ENCODE results near the gene B4GALNT1.
A peak's percentile ranks its signal among the peaks of the same experiment; 100 is the strongest.

Gene B4GALNT1

DNA sequence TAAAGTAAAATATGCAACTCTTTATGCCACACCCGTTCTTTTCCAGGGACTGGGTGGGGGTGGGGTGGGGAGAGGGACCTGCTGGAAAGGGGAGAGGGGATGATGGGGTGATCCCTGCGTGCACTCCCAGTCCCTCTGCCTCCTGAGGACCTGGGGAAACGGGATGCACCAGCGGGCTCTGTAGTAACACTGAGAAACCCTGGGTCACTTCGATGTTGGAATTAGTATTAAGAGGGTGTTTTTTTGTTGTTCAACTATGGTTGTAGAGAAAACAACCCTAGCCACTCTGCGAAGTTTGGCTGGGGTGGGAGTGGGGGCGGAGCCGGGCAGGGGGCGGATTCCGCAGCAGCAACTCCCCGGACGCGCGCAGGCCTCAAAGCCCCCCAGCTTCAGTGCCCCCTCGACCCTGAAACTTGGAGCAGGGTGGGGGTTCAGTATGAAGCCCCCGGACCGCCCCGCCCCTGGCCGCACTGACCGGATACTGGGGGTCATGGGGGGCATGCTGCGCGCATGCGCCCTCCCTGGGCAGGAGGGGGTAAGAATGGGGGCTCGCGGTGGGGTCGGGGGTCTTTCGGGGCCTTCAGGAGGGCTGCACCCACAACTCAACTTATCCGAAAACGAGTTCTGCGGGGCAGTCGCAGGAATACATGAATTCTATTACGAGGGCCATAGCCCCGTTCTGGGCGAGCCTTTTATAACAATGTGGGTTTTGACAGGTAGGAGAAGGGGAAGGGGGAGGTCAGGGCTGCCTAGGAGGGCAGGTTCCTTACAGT, 23.0 kb downstream of the B4GALNT1 start:
- Histone ChIP-seq H3K4me3 (ENCODE audit: low read depth, low read length) (peak overlapping the region; percentile 65), H3K36me3 (replicated peaks) (no peaks in the 10 kb centered on the region), H3K27me3 (replicated peaks) (no peaks in the 10 kb centered on the region), H3K27ac (no peak overlapping the region)
- DNase-seq, result no peak
- TF ChIP-seq, protein P1, sequence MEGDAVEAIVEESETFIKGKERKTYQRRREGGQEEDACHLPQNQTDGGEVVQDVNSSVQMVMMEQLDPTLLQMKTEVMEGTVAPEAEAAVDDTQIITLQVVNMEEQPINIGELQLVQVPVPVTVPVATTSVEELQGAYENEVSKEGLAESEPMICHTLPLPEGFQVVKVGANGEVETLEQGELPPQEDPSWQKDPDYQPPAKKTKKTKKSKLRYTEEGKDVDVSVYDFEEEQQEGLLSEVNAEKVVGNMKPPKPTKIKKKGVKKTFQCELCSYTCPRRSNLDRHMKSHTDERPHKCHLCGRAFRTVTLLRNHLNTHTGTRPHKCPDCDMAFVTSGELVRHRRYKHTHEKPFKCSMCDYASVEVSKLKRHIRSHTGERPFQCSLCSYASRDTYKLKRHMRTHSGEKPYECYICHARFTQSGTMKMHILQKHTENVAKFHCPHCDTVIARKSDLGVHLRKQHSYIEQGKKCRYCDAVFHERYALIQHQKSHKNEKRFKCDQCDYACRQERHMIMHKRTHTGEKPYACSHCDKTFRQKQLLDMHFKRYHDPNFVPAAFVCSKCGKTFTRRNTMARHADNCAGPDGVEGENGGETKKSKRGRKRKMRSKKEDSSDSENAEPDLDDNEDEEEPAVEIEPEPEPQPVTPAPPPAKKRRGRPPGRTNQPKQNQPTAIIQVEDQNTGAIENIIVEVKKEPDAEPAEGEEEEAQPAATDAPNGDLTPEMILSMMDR (IDR thresholded peaks at IDR 0.05; ENCODE audit: low read depth, low read length, missing control alignments), result no peak
- in situ Hi-C loops (cut with HindIII; ENCODE audit: low pct_ligation_motif_present, low sequenced_read_pairs), result no loop called here

DNA sequence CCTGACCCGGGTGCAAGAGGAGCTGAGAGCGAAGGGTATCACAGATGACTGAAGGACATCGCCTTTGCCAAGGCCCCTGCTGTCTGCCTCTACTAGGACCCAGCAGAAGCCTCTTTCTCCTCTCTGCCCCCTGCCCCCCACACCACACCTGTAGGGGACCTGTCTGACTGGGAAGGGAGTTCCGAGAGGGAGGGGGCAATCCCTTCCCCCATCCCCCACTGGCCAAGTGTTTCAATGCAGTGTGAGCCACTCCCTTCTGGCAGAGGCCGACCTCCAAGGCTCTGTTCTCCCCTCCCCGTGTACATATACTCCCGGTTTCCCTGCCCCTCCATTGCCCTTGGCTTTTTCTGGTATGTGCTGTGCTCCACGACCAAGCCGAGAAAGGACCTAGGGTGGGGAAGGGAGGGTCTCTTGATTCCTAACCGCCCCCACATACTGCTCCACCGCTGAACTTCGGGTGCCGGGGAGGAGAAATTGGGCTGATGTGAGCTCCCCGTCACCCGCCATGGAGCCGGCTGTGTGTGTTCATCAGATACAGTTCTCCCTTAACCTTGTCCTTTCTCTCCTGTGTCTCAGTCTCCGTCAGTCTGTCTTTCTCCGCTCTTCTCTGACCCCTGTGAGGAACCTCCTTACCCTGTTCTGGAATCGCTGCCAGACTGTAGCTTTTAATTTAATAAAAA, 23.8 kb downstream of the B4GALNT1 start:
- no peaks in the 10 kb centered on the region for H3K36me3 ChIP-seq (replicated peaks)
- in situ Hi-C loops (cut with HindIII; ENCODE audit: low pct_ligation_motif_present, low sequenced_read_pairs), result no loop called here
- no peak for DNase-seq
- TF ChIP-seq, protein P1 (IDR thresholded peaks at IDR 0.05; ENCODE audit: low read depth, low read length, missing control alignments), result no peak
- H3K4me3 ChIP-seq (ENCODE audit: low read depth, low read length), result no peak overlapping the region
- H3K27ac ChIP-seq, result no peak overlapping the region
- no peaks in the 10 kb centered on the region for H3K27me3 ChIP-seq (replicated peaks)

DNA sequence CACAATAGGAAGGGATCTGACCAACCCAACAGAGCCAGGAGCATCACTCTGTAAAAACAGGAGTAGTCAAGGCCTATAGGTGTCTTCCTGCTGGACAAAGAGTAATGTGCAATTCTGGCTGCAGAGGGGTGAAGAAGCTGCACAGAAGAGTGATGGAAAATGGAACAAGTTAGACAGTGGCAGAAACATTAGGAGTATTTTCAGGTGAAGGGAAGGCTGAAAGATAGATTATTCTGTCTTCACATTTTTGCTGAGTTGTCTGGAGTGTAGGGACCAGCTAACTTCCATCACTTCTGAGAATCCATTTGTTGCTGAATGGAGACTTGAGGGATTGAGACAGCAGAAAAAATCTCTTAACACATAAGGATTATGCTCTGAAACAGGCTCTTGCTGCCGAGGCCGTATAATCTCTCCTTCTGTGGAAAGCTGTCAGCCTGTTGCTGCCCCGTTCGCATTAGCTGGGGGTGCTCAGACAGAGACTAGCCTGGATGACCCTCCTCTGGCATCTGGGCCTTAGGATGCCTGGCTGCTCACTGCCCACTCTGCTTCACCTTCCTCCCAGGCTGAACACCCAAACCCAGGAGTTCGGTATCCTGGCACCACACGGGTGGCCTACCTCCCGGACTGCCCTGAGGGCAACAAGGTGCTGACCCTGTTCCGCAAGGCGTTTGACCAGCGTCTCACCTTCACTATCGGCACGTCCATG, 24.9 kb downstream of the B4GALNT1 start:
- in situ Hi-C loops (cut with HindIII; ENCODE audit: low pct_ligation_motif_present, low sequenced_read_pairs), result no loop called here
- no peak overlapping the region for H3K27ac ChIP-seq
- no peak for DNase-seq
- no peak overlapping the region for H3K4me3 ChIP-seq (ENCODE audit: low read depth, low read length)
- no peaks in the 10 kb centered on the region for H3K27me3 ChIP-seq (replicated peaks)
- TF ChIP-seq, protein P1 (IDR thresholded peaks at IDR 0.05; ENCODE audit: low read depth, low read length, missing control alignments), result no peak
- H3K36me3 ChIP-seq (replicated peaks), result no peaks in the 10 kb centered on the region

- Histone ChIP-seq H3K4me3 (ENCODE audit: low read depth, low read length) (no peak overlapping the region), H3K27me3 (replicated peaks) (no peaks in the 10 kb centered on the region), H3K27ac (no peak overlapping the region), H3K36me3 (replicated peaks) (no peaks in the 10 kb centered on the region)
- in situ Hi-C loops (cut with HindIII; ENCODE audit: low pct_ligation_motif_present, low sequenced_read_pairs), result no loop called here
- no peak for DNase-seq
- TF ChIP-seq, protein P1 (IDR thresholded peaks at IDR 0.05; ENCODE audit: low read depth, low read length, missing control alignments), result no peak
Observed at GRCh38 chr12:57606821-57607220, 26.2 kb downstream of the B4GALNT1 start.

- Histone ChIP-seq H3K27me3 (replicated peaks) (no peaks in the 10 kb centered on the region), H3K36me3 (replicated peaks) (no peaks in the 10 kb centered on the region), H3K27ac (no peak overlapping the region), H3K4me3 (ENCODE audit: low read depth, low read length) (no peak overlapping the region)
- in situ Hi-C loops (cut with HindIII; ENCODE audit: low pct_ligation_motif_present, low sequenced_read_pairs), result no loop called here
- TF ChIP-seq, protein P1 (IDR thresholded peaks at IDR 0.05; ENCODE audit: low read depth, low read length, missing control alignments), result no peak
- no peak for DNase-seq
Observed at GRCh38 chr12:57606399-57606798, 26.6 kb downstream of the B4GALNT1 start.
